Measurements from ENCODE around the gene MAPKAPK2.

DNA sequence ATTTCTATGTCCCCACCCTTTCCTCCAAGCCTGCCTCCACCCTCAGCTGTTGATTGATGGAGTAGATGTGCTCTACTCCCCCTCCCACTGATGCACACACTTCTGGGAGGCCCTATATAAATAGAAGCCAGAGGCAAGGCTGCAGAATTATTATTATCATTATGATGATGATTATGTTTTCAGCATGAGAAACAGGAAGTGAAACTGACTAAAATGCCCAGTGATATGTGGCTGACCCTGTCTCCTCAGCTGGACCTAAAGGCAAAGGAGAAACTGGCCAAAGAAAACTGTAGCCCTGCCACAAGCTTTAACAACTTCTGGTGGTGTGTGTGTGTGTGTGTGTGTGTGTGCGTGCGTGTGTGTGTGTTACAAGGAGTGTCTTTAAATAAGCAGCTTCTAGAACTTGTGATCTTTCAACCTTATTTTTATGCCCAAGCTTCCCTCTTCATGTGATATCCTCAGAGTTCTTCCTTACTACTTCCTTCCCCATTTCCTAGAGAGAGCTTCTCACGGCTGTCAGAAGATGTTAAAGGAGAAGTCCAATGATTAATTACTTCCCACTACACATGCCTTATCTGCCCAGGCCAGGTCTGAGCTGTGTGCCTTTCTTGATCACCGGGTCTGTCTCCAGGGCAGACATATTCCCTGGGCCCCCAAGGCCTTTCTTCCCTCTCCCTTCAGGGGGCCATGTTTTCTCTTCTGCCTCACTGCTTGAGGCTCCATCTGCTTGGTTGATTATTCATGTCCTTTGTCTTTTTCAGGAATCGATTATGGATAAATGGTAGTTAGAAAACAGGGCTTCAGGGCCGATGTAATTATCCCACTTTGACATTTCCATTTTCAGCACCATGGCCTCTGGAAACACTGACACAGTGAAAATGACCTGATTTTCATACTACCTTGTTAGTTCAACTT lies 11.6 kb upstream of the MAPKAPK2 start:
- TF ChIP-seq, protein P1, sequence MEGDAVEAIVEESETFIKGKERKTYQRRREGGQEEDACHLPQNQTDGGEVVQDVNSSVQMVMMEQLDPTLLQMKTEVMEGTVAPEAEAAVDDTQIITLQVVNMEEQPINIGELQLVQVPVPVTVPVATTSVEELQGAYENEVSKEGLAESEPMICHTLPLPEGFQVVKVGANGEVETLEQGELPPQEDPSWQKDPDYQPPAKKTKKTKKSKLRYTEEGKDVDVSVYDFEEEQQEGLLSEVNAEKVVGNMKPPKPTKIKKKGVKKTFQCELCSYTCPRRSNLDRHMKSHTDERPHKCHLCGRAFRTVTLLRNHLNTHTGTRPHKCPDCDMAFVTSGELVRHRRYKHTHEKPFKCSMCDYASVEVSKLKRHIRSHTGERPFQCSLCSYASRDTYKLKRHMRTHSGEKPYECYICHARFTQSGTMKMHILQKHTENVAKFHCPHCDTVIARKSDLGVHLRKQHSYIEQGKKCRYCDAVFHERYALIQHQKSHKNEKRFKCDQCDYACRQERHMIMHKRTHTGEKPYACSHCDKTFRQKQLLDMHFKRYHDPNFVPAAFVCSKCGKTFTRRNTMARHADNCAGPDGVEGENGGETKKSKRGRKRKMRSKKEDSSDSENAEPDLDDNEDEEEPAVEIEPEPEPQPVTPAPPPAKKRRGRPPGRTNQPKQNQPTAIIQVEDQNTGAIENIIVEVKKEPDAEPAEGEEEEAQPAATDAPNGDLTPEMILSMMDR (optimal IDR thresholded peaks at IDR 0.05 in 1 of 3, IDR thresholded peaks at IDR 0.05 in 1 of 3, conservative IDR thresholded peaks at IDR 0.05 in 1 of 3; ENCODE audit: extremely low read depth in 1 of 3, insufficient read depth in 2 of 3, low read length in 3 of 3), result no peak
- no peak for TF ChIP-seq EZH2 (IDR thresholded peaks at IDR 0.05; ENCODE audit: low read length)
